Vagina (tissue), 2 donors: ENCODE results near the gene SLAIN2.

ENCODE experiments used
- CTCF ChIP-seq, 3 experiments: fragments of 450-650 bp in 2 of 3; fragments of 200-600 bp in 1 of 3; sonication (generic) in 1 of 3; IDR thresholded peaks; one replicate each; pipeline ENCODE4 v1.5.1; 2017 to 2019; ENCODE audit warnings: antibody characterized with exemption in 3 of 3, mild to moderate bottlenecking in 2 of 3, moderate library complexity in 2 of 3
- POLR2A ChIP-seq, 2 donors: fragments of 450-650 bp; IDR thresholded peaks; one replicate each; pipeline ENCODE4 v1.6.1; 2017; ENCODE audit warnings: antibody characterized with exemption in 2 of 2, mild to moderate bottlenecking in 2 of 2, moderate library complexity in 2 of 2
- POLR2AphosphoS5 ChIP-seq, 2 donors: sonication (generic); formaldehyde crosslinking; IDR thresholded peaks; one replicate each; pipeline ENCODE4 v1.9.0; 2017; ENCODE audit warnings: antibody characterized with exemption in 2 of 2, mild to moderate bottlenecking in 2 of 2, low read depth in 1 of 2; ENCODE audit not compliant: insufficient read depth in 1 of 2

GRCh38 chr4:48334900-48335384 is 6.4 kb upstream of the SLAIN2 start:
- TF ChIP-seq CTCF (IDR thresholded peaks at IDR 0.05) (no peak), POLR2A (IDR thresholded peaks at IDR 0.05) (no peak), POLR2AphosphoS5 (IDR thresholded peaks at IDR 0.05; ENCODE audit: insufficient read depth in 1 of 2, low read depth in 1 of 2) (no peak)
